OCI-LY7 (cell line): ENCODE measurements around the gene F7.

Experiments
- EZH2phosphoT487 ChIP-seq: fragments of 200-600 bp; sonication (generic); IDR thresholded peaks from 2 replicates; pipeline ENCODE4 v1.6.1; 2018; ENCODE audit warnings: low read depth, borderline replicate concordance, mild to moderate bottlenecking, mixed run types, antibody characterized with exemption, low read length, moderate library complexity, mixed read lengths
- TF ChIP-seq, protein P1 (sequence below): fragments of 200-600 bp; sonication (generic); conservative IDR thresholded peaks from 2 replicates; pipeline ENCODE4 v1.5.1; 2014; ENCODE audit warnings: mild to moderate bottlenecking, antibody characterized with exemption, low read length, moderate library complexity, mixed read lengths

GRCh38 chr13:113150550-113151365 is 45.2 kb downstream of the F7 start:
- TF ChIP-seq, protein P1, sequence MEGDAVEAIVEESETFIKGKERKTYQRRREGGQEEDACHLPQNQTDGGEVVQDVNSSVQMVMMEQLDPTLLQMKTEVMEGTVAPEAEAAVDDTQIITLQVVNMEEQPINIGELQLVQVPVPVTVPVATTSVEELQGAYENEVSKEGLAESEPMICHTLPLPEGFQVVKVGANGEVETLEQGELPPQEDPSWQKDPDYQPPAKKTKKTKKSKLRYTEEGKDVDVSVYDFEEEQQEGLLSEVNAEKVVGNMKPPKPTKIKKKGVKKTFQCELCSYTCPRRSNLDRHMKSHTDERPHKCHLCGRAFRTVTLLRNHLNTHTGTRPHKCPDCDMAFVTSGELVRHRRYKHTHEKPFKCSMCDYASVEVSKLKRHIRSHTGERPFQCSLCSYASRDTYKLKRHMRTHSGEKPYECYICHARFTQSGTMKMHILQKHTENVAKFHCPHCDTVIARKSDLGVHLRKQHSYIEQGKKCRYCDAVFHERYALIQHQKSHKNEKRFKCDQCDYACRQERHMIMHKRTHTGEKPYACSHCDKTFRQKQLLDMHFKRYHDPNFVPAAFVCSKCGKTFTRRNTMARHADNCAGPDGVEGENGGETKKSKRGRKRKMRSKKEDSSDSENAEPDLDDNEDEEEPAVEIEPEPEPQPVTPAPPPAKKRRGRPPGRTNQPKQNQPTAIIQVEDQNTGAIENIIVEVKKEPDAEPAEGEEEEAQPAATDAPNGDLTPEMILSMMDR, result no peak
- no peak for TF ChIP-seq EZH2phosphoT487
